Osteocyte (in vitro differentiated cells): ENCODE measurements around the gene RBMX. TPM values are rescaled to one million over a fixed set of nuclear protein-coding genes. Genes with fewer than 3 reads are reported as not detected.

ENCODE experiments used
- DNase-seq: peaks from one replicate; pipeline ENCODE4 v3.0.0; 2021; ENCODE audit warnings: mixed read lengths; ENCODE audit not compliant: unreplicated experiment; ENCODE audit errors: extremely low spot score
- H3K27ac Mint-ChIP-seq: one replicate; pipeline ENCODE4 v1.8.0; 2021; ENCODE audit warnings: mild to moderate bottlenecking, mixed read lengths; ENCODE audit not compliant: unreplicated experiment
- H3K27me3 Mint-ChIP-seq: one replicate; pipeline ENCODE4 v1.8.0; 2021; ENCODE audit warnings: mixed read lengths; ENCODE audit not compliant: unreplicated experiment
- H3K36me3 Mint-ChIP-seq: one replicate; pipeline ENCODE4 v1.8.0; 2021; ENCODE audit warnings: mixed read lengths; ENCODE audit not compliant: unreplicated experiment
- H3K4me1 Mint-ChIP-seq: one replicate; pipeline ENCODE4 v1.8.0; 2021; ENCODE audit warnings: mixed read lengths; ENCODE audit not compliant: unreplicated experiment
- H3K4me3 Mint-ChIP-seq: one replicate; pipeline ENCODE4 v1.8.0; 2021; ENCODE audit warnings: mild to moderate bottlenecking, moderate library complexity, mixed read lengths; ENCODE audit not compliant: unreplicated experiment
- H3K9me3 Mint-ChIP-seq: one replicate; pipeline ENCODE4 v1.8.0; 2021; ENCODE audit warnings: mixed read lengths; ENCODE audit not compliant: unreplicated experiment
- CTCF ChIP-seq: fragments of 200-600 bp; sonication (generic); IDR thresholded peaks from 2 replicates; pipeline ENCODE4 v1.5.0; 2021; ENCODE audit warnings: antibody characterized with exemption, mild to moderate bottlenecking, moderate library complexity
- total RNA-seq: library from RNA; stranded (reverse); gene quantifications from 2 replicates; pipeline ENCODE4 v1.2.1, GENCODE V29; 2021

The RBMX gene
- total RNA-seq, 1 donor from 2014 or later, result 181 TPM

GRCh38 chrX:136827026-136827425, 53.5 kb downstream of the RBMX start:
- H3K36me3 Mint-ChIP-seq, result peaks cover 4% of the 10 kb centered on the region
- H3K27me3 Mint-ChIP-seq, result no peaks in the 10 kb centered on the region
- H3K4me3 Mint-ChIP-seq, result no peak overlapping the region
- no peak for DNase-seq
- TF ChIP-seq CTCF, result no peak
- H3K27ac Mint-ChIP-seq, result no peak overlapping the region
- peaks cover 20% of the 10 kb centered on the region for H3K9me3 Mint-ChIP-seq
- no peaks in the 10 kb centered on the region for H3K4me1 Mint-ChIP-seq

GRCh38 chrX:136825771-136826170, 54.8 kb downstream of the RBMX start:
- TF ChIP-seq CTCF, result no peak
- no peak for DNase-seq
- Mint-ChIP-seq H3K27me3 (no peaks in the 10 kb centered on the region), H3K36me3 (peaks cover 5% of the 10 kb centered on the region), H3K4me1 (no peaks in the 10 kb centered on the region), H3K27ac (no peak overlapping the region), H3K9me3 (peaks cover 28% of the 10 kb centered on the region), H3K4me3 (no peak overlapping the region)

Other genes starting within 250 kb of the RBMX start
- not detected in 2 replicates for gene CD40LG, start 232.6 kb downstream of the RBMX start, total RNA-seq
- 8.5 and 8.7 TPM in 2 replicates for gene ARHGEF6, start 99.8 kb downstream of the RBMX start, total RNA-seq
- gene GPR101, start 153.3 kb upstream of the RBMX start, total RNA-seq, result not detected in 2 replicates